Caco-2 (cell line): ENCODE results near the gene CERS6. TPM values are rescaled to one million over a fixed set of nuclear protein-coding genes. Genes with fewer than 3 reads are reported as not detected.

Experiments used
- BruUV-seq: library from RNA; stranded (reverse); fragments of 400-500 nt; replicated peaks from 2 replicates; lab custom pipeline; 2021; lab: Mats Ljungman, UMichigan
- CTCF ChIA-PET: fragments of 300-600 bp; sonication (Branson Sonifier 250); formaldehyde crosslinking; loops from one replicate; lab custom pipeline; 2022; ENCODE audit warnings: antibody characterized with exemption; lab: Charles Lee
- POLR2A ChIA-PET: fragments of 300-600 bp; sonication (Branson Sonifier 250); formaldehyde crosslinking; loops from one replicate; lab custom pipeline; 2022; ENCODE audit warnings: antibody characterized with exemption; lab: Charles Lee
- DNase-seq, 2 experiments: peaks; one replicate each; pipeline versions ENCODE4 v3.0.0 to v3.0.0-alpha.2; 2020 to 2022
- H3K27me3 ChIP-seq: replicated peaks from 2 replicates; pipeline ENCODE4 v1.6.0; 2011; ENCODE audit warnings: low read length; ENCODE audit not compliant: control insufficient read depth, insufficient read depth
- H3K36me3 ChIP-seq: 2 replicates; pipeline ENCODE4 v1.5.1; 2011; ENCODE audit warnings: low read length; ENCODE audit not compliant: control insufficient read depth, insufficient read depth
- H3K4me1 ChIP-seq: fragments of 250-450 bp; sonication (Bioruptor Pico); 2 replicates; pipeline ENCODE4 v1.5.1; 2020; ENCODE audit warnings: mild to moderate bottlenecking
- H3K4me3 ChIP-seq: 2 replicates; pipeline ENCODE4 v1.5.1; 2011; ENCODE audit warnings: low read depth, mild to moderate bottlenecking, control low read depth, low read length
- H3K9me3 ChIP-seq: fragments of 250-450 bp; sonication (Bioruptor Pico); 2 replicates; pipeline ENCODE4 v1.5.1; 2020; ENCODE audit warnings: mild to moderate bottlenecking, moderate library complexity
- H3K27ac Mint-ChIP-seq: one replicate; pipeline ENCODE4 v1.8.0; 2022; ENCODE audit warnings: mixed read lengths; ENCODE audit not compliant: unreplicated experiment
- H3K27me3 Mint-ChIP-seq: one replicate; pipeline ENCODE4 v1.8.0; 2022; ENCODE audit warnings: mixed read lengths; ENCODE audit not compliant: insufficient read depth, unreplicated experiment
- H3K36me3 Mint-ChIP-seq: one replicate; pipeline ENCODE4 v1.8.0; 2022; ENCODE audit warnings: mild to moderate bottlenecking, mixed read lengths; ENCODE audit not compliant: insufficient read depth, unreplicated experiment
- H3K4me1 Mint-ChIP-seq: one replicate; pipeline ENCODE4 v1.8.0; 2022; ENCODE audit warnings: low read depth, mixed read lengths; ENCODE audit not compliant: unreplicated experiment
- H3K4me3 Mint-ChIP-seq: one replicate; pipeline ENCODE4 v1.8.0; 2022; ENCODE audit warnings: mild to moderate bottlenecking, moderate library complexity, mixed read lengths; ENCODE audit not compliant: unreplicated experiment
- H3K9me3 Mint-ChIP-seq: one replicate; pipeline ENCODE4 v1.8.0; 2022; ENCODE audit warnings: mixed read lengths; ENCODE audit not compliant: unreplicated experiment
- intact Hi-C: fragments of 100-400 bp; cut with micrococcal nuclease; formaldehyde crosslinking; loops from one replicate; pipeline ENCODE4 v1.10.0; 2022; ENCODE audit not compliant: unreplicated experiment
- total RNA-seq: library from RNA; stranded (reverse); gene quantifications from 2 replicates; pipeline ENCODE4 v1.2.3, GENCODE V29; 2022
- TF ChIP-seq, protein P1 (sequence below), 2 experiments: fragments of 200-600 bp in 1 of 2; IDR thresholded peaks; 1 replicate in 1 of 2; 2 replicates in 1 of 2; pipeline versions ENCODE4 v1.5.1 to v1.8.0; 2011 to 2022; ENCODE audit warnings: antibody characterized with exemption in 1 of 2, control low read depth in 1 of 2, inconsistent platforms in 1 of 2, low read depth in 1 of 2, low read length in 1 of 2, mild to moderate bottlenecking in 1 of 2, moderate library complexity in 1 of 2; ENCODE audit not compliant: insufficient read depth in 1 of 2, severe bottlenecking in 1 of 2, unreplicated experiment in 1 of 2

The CERS6 gene
- total RNA-seq, 1 experiment from 2014 or later: 32.7 TPM

DNA sequence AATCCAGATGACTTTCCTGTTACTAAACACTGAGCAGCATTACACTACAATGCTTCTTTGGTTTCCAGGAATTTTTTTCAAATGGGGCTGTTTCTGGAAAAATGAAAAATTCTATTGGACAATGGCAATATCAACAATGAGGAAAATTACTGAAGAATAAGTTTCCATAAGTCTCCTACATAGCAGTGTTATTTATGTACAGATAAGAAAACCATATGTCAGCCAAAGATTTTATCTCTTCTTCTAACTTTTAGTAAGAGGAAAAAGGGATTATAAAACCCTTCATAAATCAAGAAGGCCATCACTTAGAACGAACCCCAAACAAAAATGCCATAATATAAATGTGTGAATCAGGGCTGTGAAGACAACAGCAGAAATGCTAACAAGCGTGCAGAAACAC, 314.7 kb downstream of the CERS6 start:
- TF ChIP-seq, protein P1, sequence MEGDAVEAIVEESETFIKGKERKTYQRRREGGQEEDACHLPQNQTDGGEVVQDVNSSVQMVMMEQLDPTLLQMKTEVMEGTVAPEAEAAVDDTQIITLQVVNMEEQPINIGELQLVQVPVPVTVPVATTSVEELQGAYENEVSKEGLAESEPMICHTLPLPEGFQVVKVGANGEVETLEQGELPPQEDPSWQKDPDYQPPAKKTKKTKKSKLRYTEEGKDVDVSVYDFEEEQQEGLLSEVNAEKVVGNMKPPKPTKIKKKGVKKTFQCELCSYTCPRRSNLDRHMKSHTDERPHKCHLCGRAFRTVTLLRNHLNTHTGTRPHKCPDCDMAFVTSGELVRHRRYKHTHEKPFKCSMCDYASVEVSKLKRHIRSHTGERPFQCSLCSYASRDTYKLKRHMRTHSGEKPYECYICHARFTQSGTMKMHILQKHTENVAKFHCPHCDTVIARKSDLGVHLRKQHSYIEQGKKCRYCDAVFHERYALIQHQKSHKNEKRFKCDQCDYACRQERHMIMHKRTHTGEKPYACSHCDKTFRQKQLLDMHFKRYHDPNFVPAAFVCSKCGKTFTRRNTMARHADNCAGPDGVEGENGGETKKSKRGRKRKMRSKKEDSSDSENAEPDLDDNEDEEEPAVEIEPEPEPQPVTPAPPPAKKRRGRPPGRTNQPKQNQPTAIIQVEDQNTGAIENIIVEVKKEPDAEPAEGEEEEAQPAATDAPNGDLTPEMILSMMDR (IDR thresholded peaks at IDR 0.05; ENCODE audit: insufficient read depth in 1 of 2, low read depth in 1 of 2, low read length in 1 of 2, severe bottlenecking in 1 of 2, unreplicated experiment in 1 of 2): no peak
- Histone ChIP-seq H3K4me1 (peaks cover 8% of the 10 kb centered on the region), H3K4me3 (no peak overlapping the region), H3K36me3 (no peaks in the 10 kb centered on the region; the same call in 1 of the 2 replicates), H3K9me3 (no peaks in the 10 kb centered on the region), H3K27me3 (no peaks in the 10 kb centered on the region)
- no peaks in the 10 kb centered on the region for H3K27me3 Mint-ChIP-seq
- no peak for DNase-seq
- intact Hi-C loops: loop anchor here (5.0 kb wide), 1 partner anchor 423 kb away; no protein-coding TSS in a partner anchor
- ChIA-PET CTCF (no interaction called here), POLR2A (no interaction called here)
- peaks cover 9% of the 10 kb centered on the region for H3K4me1 Mint-ChIP-seq
- no peak overlapping the region for H3K27ac Mint-ChIP-seq
- H3K9me3 Mint-ChIP-seq: no peaks in the 10 kb centered on the region
- H3K36me3 Mint-ChIP-seq: peaks cover 5% of the 10 kb centered on the region
- no TSS peak for BruUV-seq
- H3K4me3 Mint-ChIP-seq: no peak overlapping the region

DNA sequence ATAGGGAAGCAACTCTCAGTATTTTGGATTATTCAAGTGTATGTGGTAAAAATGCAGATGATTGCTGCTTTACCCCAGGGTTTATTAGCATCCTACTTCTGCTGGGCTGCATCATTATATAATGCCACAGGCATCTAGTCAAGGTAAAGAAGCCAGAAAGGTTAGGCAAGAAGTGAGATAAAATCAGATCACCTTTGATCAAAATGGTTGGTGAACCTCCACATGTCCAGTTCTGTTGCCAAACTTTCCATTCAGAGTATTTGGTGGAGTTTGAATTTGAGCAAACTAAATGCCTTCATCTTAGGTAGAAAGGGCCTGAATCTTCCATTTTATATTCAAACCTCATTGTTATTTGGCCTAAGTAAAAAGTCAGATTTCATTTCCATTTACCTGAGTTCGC, 316.6 kb downstream of the CERS6 start:
- intact Hi-C loops: loop anchor here (1.0 to 5.0 kb wide), 4 partner anchors 30 to 425 kb away; partner anchors contain the start of gene NOSTRIN
- Histone ChIP-seq H3K4me3 (no peak overlapping the region), H3K9me3 (no peaks in the 10 kb centered on the region), H3K36me3 (no peaks in the 10 kb centered on the region; the same call in 1 of the 2 replicates), H3K27me3 (no peaks in the 10 kb centered on the region), H3K4me1 (peaks cover 8% of the 10 kb centered on the region)
- Mint-ChIP-seq H3K36me3 (peaks cover 5% of the 10 kb centered on the region), H3K9me3 (no peaks in the 10 kb centered on the region), H3K4me3 (no peak overlapping the region), H3K4me1 (no peaks in the 10 kb centered on the region), H3K27me3 (no peaks in the 10 kb centered on the region), H3K27ac (no peak overlapping the region)
- CTCF ChIA-PET: interaction anchor here (1.1 to 1.4 kb wide), 2 partner anchors 149 kb away, joined by 3 to 4 read pairs; no protein-coding TSS in a partner anchor
- no TSS peak for BruUV-seq
- POLR2A ChIA-PET: no interaction called here
- no peak for DNase-seq
- TF ChIP-seq, protein P1 (IDR thresholded peaks at IDR 0.05; ENCODE audit: insufficient read depth in 1 of 2, low read depth in 1 of 2, low read length in 1 of 2, severe bottlenecking in 1 of 2, unreplicated experiment in 1 of 2): no peak

DNA sequence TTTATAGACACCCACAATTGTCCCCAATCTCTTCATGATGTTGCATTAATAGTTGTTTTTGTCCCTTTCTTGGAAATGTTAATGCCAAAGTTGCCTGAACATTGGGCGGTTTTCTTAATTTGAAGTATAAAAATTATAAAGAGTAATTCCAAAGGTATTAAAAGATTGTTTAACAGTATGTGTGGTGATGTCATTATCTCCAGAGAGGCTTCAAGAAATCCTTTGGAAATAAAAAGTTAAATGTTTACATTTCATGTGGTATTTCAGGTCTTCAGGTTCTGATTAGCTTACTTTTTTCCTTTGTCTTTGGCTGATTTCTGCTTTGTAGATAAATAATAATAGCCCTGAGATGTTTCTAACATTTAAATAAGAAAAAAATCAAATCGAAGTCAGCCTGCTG, 317.1 kb downstream of the CERS6 start:
- Histone ChIP-seq H3K36me3 (no peaks in the 10 kb centered on the region), H3K9me3 (no peaks in the 10 kb centered on the region), H3K4me3 (no peak overlapping the region), H3K27me3 (no peaks in the 10 kb centered on the region), H3K4me1 (peaks cover 8% of the 10 kb centered on the region)
- intact Hi-C loops: loop anchor here (1.0 to 5.0 kb wide), 4 partner anchors 30 to 426 kb away; partner anchors contain the start of gene NOSTRIN
- Mint-ChIP-seq H3K4me1 (no peaks in the 10 kb centered on the region), H3K4me3 (no peak overlapping the region), H3K9me3 (no peaks in the 10 kb centered on the region), H3K36me3 (peaks cover 5% of the 10 kb centered on the region), H3K27ac (no peak overlapping the region), H3K27me3 (no peaks in the 10 kb centered on the region)
- DNase-seq: no peak
- CTCF ChIA-PET: interaction anchor here (1.4 kb wide), 1 partner anchor 149 kb away, joined by 4 read pairs; no protein-coding TSS in a partner anchor
- TF ChIP-seq, protein P1 (IDR thresholded peaks at IDR 0.05; ENCODE audit: insufficient read depth in 1 of 2, low read depth in 1 of 2, low read length in 1 of 2, severe bottlenecking in 1 of 2, unreplicated experiment in 1 of 2): no peak
- POLR2A ChIA-PET: no interaction called here
- no TSS peak for BruUV-seq
